Endothelial cell (in vitro differentiated cells): ENCODE measurements around the gene LHX4. TPM values are rescaled to one million over a fixed set of nuclear protein-coding genes. Genes with fewer than 3 reads are reported as not detected.

Experiments used
- DNase-seq: peaks from one replicate; pipeline ENCODE4 v3.0.0; 2021; ENCODE audit warnings: low spot score
- H3K27ac Mint-ChIP-seq: one replicate; pipeline ENCODE4 v1.8.0; 2021; ENCODE audit warnings: mixed read lengths, inconsistent platforms; ENCODE audit not compliant: unreplicated experiment
- H3K27me3 Mint-ChIP-seq: one replicate; pipeline ENCODE4 v1.8.0; 2021; ENCODE audit warnings: mild to moderate bottlenecking, moderate library complexity, mixed read lengths, inconsistent platforms; ENCODE audit not compliant: unreplicated experiment
- H3K36me3 Mint-ChIP-seq: one replicate; pipeline ENCODE4 v1.8.0; 2021; ENCODE audit warnings: mild to moderate bottlenecking, low read depth, mixed read lengths, inconsistent platforms; ENCODE audit not compliant: unreplicated experiment
- H3K4me1 Mint-ChIP-seq: one replicate; pipeline ENCODE4 v1.8.0; 2021; ENCODE audit warnings: mild to moderate bottlenecking, mixed read lengths, inconsistent platforms; ENCODE audit not compliant: unreplicated experiment
- H3K4me3 Mint-ChIP-seq: one replicate; pipeline ENCODE4 v1.8.0; 2021; ENCODE audit warnings: mild to moderate bottlenecking, mixed read lengths, inconsistent platforms; ENCODE audit not compliant: unreplicated experiment
- H3K9me3 Mint-ChIP-seq: one replicate; pipeline ENCODE4 v1.8.0; 2021; ENCODE audit warnings: mixed read lengths, inconsistent platforms; ENCODE audit not compliant: unreplicated experiment
- total RNA-seq: library from RNA; stranded (reverse); fragmentation: NEBNext Ultra II Directional; extraction: Animal tissue kit (Norgen Biotek cat#: 25700); gene quantifications from one replicate; pipeline ENCODE4 v1.2.1, GENCODE V29; 2021; ENCODE audit not compliant: unreplicated experiment
- TF ChIP-seq, protein P1 (sequence below): fragments of 200-600 bp; sonication (generic); IDR thresholded peaks from one replicate; pipeline ENCODE4 v1.5.0; 2021; ENCODE audit warnings: antibody characterized with exemption; ENCODE audit not compliant: unreplicated experiment

Gene LHX4
- total RNA-seq, 1 donor from 2014 or later, result 1.5 TPM

DNA sequence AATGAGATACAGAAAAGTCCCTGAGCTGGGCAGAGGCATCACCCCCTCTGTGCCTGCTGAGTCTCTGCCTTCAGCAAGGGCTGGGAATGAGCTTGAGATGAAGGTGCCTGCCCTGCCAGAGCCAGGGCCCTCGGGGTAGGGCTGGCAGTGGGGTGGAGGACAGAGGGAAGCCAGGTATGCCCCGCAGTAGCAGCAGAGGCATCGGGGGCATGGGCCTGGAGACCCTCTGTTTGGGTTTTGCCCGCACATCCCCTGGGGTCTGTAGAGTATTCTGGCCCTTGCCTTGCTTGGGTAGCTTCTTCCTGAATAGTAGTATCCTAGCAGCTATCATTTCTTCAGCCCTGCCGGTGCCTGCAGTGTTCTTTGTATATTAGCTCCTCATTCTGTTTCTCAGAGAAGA lies 42.4 kb upstream of the LHX4 start:
- peaks cover 18% of the 10 kb centered on the region for H3K27me3 Mint-ChIP-seq
- H3K36me3 Mint-ChIP-seq, result peaks cover 33% of the 10 kb centered on the region
- peaks cover 29% of the 10 kb centered on the region for H3K4me1 Mint-ChIP-seq
- no peak overlapping the region for H3K27ac Mint-ChIP-seq
- H3K9me3 Mint-ChIP-seq, result no peaks in the 10 kb centered on the region
- TF ChIP-seq, protein P1, sequence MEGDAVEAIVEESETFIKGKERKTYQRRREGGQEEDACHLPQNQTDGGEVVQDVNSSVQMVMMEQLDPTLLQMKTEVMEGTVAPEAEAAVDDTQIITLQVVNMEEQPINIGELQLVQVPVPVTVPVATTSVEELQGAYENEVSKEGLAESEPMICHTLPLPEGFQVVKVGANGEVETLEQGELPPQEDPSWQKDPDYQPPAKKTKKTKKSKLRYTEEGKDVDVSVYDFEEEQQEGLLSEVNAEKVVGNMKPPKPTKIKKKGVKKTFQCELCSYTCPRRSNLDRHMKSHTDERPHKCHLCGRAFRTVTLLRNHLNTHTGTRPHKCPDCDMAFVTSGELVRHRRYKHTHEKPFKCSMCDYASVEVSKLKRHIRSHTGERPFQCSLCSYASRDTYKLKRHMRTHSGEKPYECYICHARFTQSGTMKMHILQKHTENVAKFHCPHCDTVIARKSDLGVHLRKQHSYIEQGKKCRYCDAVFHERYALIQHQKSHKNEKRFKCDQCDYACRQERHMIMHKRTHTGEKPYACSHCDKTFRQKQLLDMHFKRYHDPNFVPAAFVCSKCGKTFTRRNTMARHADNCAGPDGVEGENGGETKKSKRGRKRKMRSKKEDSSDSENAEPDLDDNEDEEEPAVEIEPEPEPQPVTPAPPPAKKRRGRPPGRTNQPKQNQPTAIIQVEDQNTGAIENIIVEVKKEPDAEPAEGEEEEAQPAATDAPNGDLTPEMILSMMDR, result no peak
- no peak overlapping the region for H3K4me3 Mint-ChIP-seq
- DNase-seq, result no peak

GRCh38 chr1:180188091-180188506 lies 42.0 kb upstream of the LHX4 start:
- peaks cover 21% of the 10 kb centered on the region for H3K27me3 Mint-ChIP-seq
- peaks cover 32% of the 10 kb centered on the region for H3K4me1 Mint-ChIP-seq
- no peaks in the 10 kb centered on the region for H3K9me3 Mint-ChIP-seq
- TF ChIP-seq, protein P1, result peak; percentile 68
- no peak overlapping the region for H3K27ac Mint-ChIP-seq
- H3K4me3 Mint-ChIP-seq, result no peak overlapping the region
- DNase-seq, result peak; percentile 73
- peaks cover 38% of the 10 kb centered on the region for H3K36me3 Mint-ChIP-seq

DNA sequence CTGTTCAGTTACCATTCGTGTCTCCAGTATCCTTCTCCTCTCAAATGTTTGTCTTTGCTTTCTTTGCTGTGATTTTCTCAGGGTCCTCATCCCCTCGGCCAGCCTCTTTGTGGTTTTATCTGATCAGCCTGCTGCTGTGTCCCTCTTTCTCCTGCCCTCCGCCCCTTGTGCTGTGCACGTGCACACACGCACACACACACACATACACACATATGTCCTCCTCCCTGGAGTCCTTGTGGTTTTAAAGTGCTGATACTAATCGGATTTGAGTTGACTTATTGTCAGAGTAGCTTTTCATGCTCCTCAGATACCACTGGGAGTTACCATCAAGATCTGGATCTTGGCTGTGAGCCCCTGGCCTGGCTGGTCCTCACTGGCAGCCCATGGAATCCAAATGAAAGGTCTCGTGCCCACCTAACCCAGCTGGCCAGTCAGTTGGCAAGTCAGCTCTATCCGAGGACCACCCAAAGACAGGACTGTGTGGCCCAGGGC lies 41.3 kb upstream of the LHX4 start:
- Mint-ChIP-seq H3K27me3 (peaks cover 21% of the 10 kb centered on the region), H3K4me3 (no peak overlapping the region), H3K27ac (no peak overlapping the region), H3K4me1 (peaks cover 32% of the 10 kb centered on the region), H3K9me3 (no peaks in the 10 kb centered on the region), H3K36me3 (peaks cover 35% of the 10 kb centered on the region)
- TF ChIP-seq, protein P1, result no peak
- DNase-seq, result no peak

DNA sequence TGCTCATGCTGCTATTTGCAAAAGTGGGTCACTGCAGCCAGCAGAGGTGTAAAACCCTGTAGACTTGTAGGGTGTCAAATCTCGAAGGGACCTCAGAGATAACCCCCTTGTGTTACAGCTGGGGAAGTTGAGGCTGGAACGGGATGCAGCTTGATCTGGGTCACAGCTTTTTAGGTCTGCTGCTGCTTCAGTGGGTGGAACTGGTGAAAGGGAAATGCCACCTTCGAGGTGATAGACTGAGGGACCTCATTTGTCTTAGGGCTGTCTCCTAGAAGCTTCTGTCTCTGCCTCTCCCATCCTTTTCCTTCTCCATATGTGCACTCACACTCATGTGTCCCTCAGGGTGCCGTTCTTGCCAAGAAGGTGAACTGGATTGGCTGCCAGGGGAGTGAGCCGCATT lies 40.0 kb upstream of the LHX4 start:
- peaks cover 17% of the 10 kb centered on the region for H3K27me3 Mint-ChIP-seq
- H3K4me3 Mint-ChIP-seq, result no peak overlapping the region
- DNase-seq, result no peak
- TF ChIP-seq, protein P1, result no peak
- no peak overlapping the region for H3K27ac Mint-ChIP-seq
- no peaks in the 10 kb centered on the region for H3K9me3 Mint-ChIP-seq
- peaks cover 32% of the 10 kb centered on the region for H3K4me1 Mint-ChIP-seq
- peaks cover 30% of the 10 kb centered on the region for H3K36me3 Mint-ChIP-seq

- Mint-ChIP-seq H3K27ac (no peak overlapping the region), H3K4me1 (peaks cover 29% of the 10 kb centered on the region), H3K4me3 (no peak overlapping the region), H3K27me3 (peaks cover 22% of the 10 kb centered on the region), H3K9me3 (no peaks in the 10 kb centered on the region), H3K36me3 (peaks cover 34% of the 10 kb centered on the region)
- DNase-seq, result no peak
- TF ChIP-seq, protein P1, result no peak
These were observed 37.9 kb upstream of the LHX4 start for GRCh38 chr1:180192172-180192571.
